HepG2 (cell line): ENCODE data around the gene TECTB. TPM values are rescaled to one million over a fixed set of nuclear protein-coding genes. Genes with fewer than 3 reads are reported as not detected.

ENCODE experiments used
- ATAC-seq: fragments of 200-7000 bp; cut with Tn5 transposase; 3 replicates; pipeline ENCODE4 v1.9.1; 2020; ENCODE audit warnings: mild to moderate bottlenecking, moderate library complexity
- BruUV-seq: library from RNA; stranded (reverse); fragments of 400-500 nt; replicated peaks from 2 replicates; lab custom pipeline; 2021; lab: Mats Ljungman, UMichigan
- CTCF ChIA-PET: fragments of 300-600 bp; formaldehyde crosslinking; extraction: SDS; loops from one replicate; lab custom pipeline; 2021; ENCODE audit warnings: low total read pairs, inconsistent platforms, low intra/inter-chr PET ratio; lab: Yijun Ruan, JAX
- POLR2A ChIA-PET: fragments of 350-600 bp; sonication (Branson Sonifier 250); formaldehyde crosslinking; loops from one replicate; lab custom pipeline; 2020; ENCODE audit warnings: antibody characterized with exemption, inconsistent platforms; lab: Yijun Ruan, JAX
- DNase-seq: peaks from one replicate; pipeline ENCODE4 v3.0.0-alpha.2; 2015; ENCODE audit warnings: low spot score
- FAIRE-seq: peaks from 3 replicates; lab custom pipeline; 2011; peaks lifted over from hg19 to GRCh38; lab: Jason Lieb, UNC
- H2AFZ ChIP-seq: one replicate; pipeline ENCODE4 v1.6.1; 2011; ENCODE audit warnings: low read length, inconsistent platforms
- H3K27ac ChIP-seq: fragments of 300-600 bp; 3 replicates; pipeline ENCODE4 v1.8.0; 2011; ENCODE audit warnings: mixed run types, mild to moderate bottlenecking, mixed read lengths, low read length, inconsistent platforms; ENCODE audit not compliant: insufficient read depth; ENCODE audit errors: extremely low read length
- H3K27me3 ChIP-seq, 2 experiments: fragments of 200-600 bp in 1 of 2; 2 replicates in 1 of 2; 3 replicates in 1 of 2; pipeline versions ENCODE4 v1.6.0 to v1.8.0; 2011; ENCODE audit warnings: low read length in 2 of 2, mild to moderate bottlenecking in 2 of 2, moderate library complexity in 2 of 2, inconsistent platforms in 1 of 2; ENCODE audit not compliant: insufficient read depth in 2 of 2, control insufficient read depth in 1 of 2
- H3K36me3 ChIP-seq, 2 experiments: fragments of 200-600 bp in 1 of 2; replicated peaks in 1 of 2; 2 replicates in 1 of 2; 3 replicates in 1 of 2; pipeline versions ENCODE4 v1.5.1 to v1.8.0; 2011; ENCODE audit warnings: low read length in 2 of 2, inconsistent platforms in 1 of 2; ENCODE audit not compliant: insufficient read depth in 2 of 2, control insufficient read depth in 1 of 2
- H3K4me1 ChIP-seq: 2 replicates; pipeline ENCODE4 v1.5.1; 2012; ENCODE audit warnings: low read length, inconsistent platforms; ENCODE audit not compliant: insufficient read depth
- H3K4me2 ChIP-seq: 2 replicates; pipeline ENCODE4 v1.6.0; 2011; ENCODE audit warnings: low read depth, low read length, inconsistent platforms
- H3K4me3 ChIP-seq, 3 experiments: fragments of 200-600 bp in 1 of 3; sonication (generic), shearing (Covaris generic) in 1 of 3; replicated peaks in 1 of 3; 2 replicates each; pipeline ENCODE4 v1.5.1; 2011 to 2016; ENCODE audit warnings: low read length in 3 of 3, inconsistent platforms in 2 of 3, low read depth in 2 of 3, mild to moderate bottlenecking in 2 of 3, control low read depth in 1 of 3, mixed read lengths in 1 of 3; ENCODE audit not compliant: insufficient read depth in 1 of 3
- H3K79me2 ChIP-seq: one replicate; pipeline ENCODE4 v1.6.1; 2011; ENCODE audit warnings: low read length, inconsistent platforms; ENCODE audit not compliant: insufficient read depth
- H3K9ac ChIP-seq: 2 replicates; pipeline ENCODE4 v1.6.0; 2011; ENCODE audit warnings: mild to moderate bottlenecking, low read depth, low read length, inconsistent platforms; ENCODE audit not compliant: insufficient read depth
- H3K9me3 ChIP-seq: 2 replicates; pipeline ENCODE4 v1.5.1; 2012; ENCODE audit warnings: mild to moderate bottlenecking, low read length
- H4K20me1 ChIP-seq: 2 replicates; pipeline ENCODE4 v1.6.0; 2011; ENCODE audit warnings: inconsistent platforms, mild to moderate bottlenecking, low read length, moderate library complexity; ENCODE audit not compliant: insufficient read depth
- AHR ChIP-seq: IDR thresholded peaks from 2 replicates; pipeline ENCODE4 v1.6.1; 2018; ENCODE audit warnings: missing genetic modification reagents, missing compliant biosample characterization
- ARID2 ChIP-seq: sonication (generic); formaldehyde crosslinking; IDR thresholded peaks from 2 replicates; pipeline ENCODE4 v1.8.1; 2022; ENCODE audit warnings: mild to moderate bottlenecking, missing genetic modification reagents, borderline replicate concordance
- CSRNP1 ChIP-seq: sonication (generic); formaldehyde crosslinking; IDR thresholded peaks from 2 replicates; pipeline ENCODE4 v1.8.1; 2023; ENCODE audit warnings: mild to moderate bottlenecking, missing genetic modification reagents
- DBP ChIP-seq: sonication (generic); formaldehyde crosslinking; IDR thresholded peaks from 2 replicates; pipeline ENCODE4 v1.4.0; 2020; ENCODE audit warnings: missing genetic modification reagents; ENCODE audit errors: not compliant biosample characterization
- FOSL1 ChIP-seq: sonication (generic); formaldehyde crosslinking; IDR thresholded peaks from 2 replicates; pipeline ENCODE4 v1.9.0; 2021; ENCODE audit warnings: missing genetic modification reagents, borderline replicate concordance
- PAWR ChIP-seq: sonication (generic); formaldehyde crosslinking; IDR thresholded peaks from 2 replicates; pipeline ENCODE4 v1.4.0; 2020; ENCODE audit warnings: missing genetic modification reagents, mild to moderate bottlenecking, borderline replicate concordance
- TRAFD1 ChIP-seq: sonication (generic); formaldehyde crosslinking; IDR thresholded peaks from 2 replicates; pipeline ENCODE4 v1.5.1; 2020; ENCODE audit warnings: missing genetic modification reagents, mild to moderate bottlenecking, borderline replicate concordance
- ZNF407 ChIP-seq: sonication (generic); formaldehyde crosslinking; IDR thresholded peaks from one replicate; pipeline ENCODE4 v1.5.1; 2020; ENCODE audit warnings: mild to moderate bottlenecking, missing genetic modification reagents; ENCODE audit errors: not compliant biosample characterization
- WGBS: methylation state at CpG from one replicate; pipeline ENCODE4 v1.1.6; 2017; ENCODE audit warnings: low lambda C conversion rate; 5-methylcytosine and 5-hydroxymethylcytosine counted together
- in situ Hi-C: cut with HindIII; loops from 2 replicates; pipeline ENCODE4 v1.10.0; 2017; ENCODE audit warnings: low pct_unique_long_range_greater_than_20kb; ENCODE audit not compliant: extremely low pct_ligation_motif_present
- intact Hi-C: fragments of 100-400 bp; cut with micrococcal nuclease; formaldehyde crosslinking; loops from one replicate; pipeline ENCODE4 v1.10.0; 2022; ENCODE audit not compliant: unreplicated experiment
- polyA plus RNA-seq, 8 experiments: library from polyadenylated mRNA; depleted of rRNA in 3 of 8; stranded (reverse) in 7 of 8; unstranded in 1 of 8; fragments of >200 nt; fragmentation: Illumina TruSeq in 4 of 8; extraction: Trizol in 4 of 8; gene quantifications; 2 replicates each; pipeline versions ENCODE4 v1.2.1 to v1.2.3, GENCODE V29; 2011 to 2016; ENCODE audit warnings: low read depth in 4 of 8, missing spikeins in 1 of 8, mixed read lengths in 1 of 8; ENCODE audit not compliant: insufficient read depth in 1 of 8
- total RNA-seq, 5 experiments: library from RNA; depleted of rRNA; stranded (reverse); fragments of >200 nt; fragmentation: Illumina TruSeq; extraction: Trizol; gene quantifications; 2 replicates each; pipeline ENCODE4 v1.2.3, GENCODE V29; 2016; ENCODE audit warnings: low read depth in 1 of 5
- TF ChIP-seq, protein P1 (sequence below): sonication (generic); formaldehyde crosslinking; IDR thresholded peaks from 2 replicates; pipeline ENCODE4 v1.4.0; 2020; ENCODE audit warnings: mild to moderate bottlenecking, missing genetic modification reagents, borderline replicate concordance

The TECTB gene
- total and polyA plus RNA-seq, 2 of the 13 experiments (the other 11 are each of a cell fraction or from before 2014, with no cell fraction given), result 0.78 to 1.8 TPM

DNA sequence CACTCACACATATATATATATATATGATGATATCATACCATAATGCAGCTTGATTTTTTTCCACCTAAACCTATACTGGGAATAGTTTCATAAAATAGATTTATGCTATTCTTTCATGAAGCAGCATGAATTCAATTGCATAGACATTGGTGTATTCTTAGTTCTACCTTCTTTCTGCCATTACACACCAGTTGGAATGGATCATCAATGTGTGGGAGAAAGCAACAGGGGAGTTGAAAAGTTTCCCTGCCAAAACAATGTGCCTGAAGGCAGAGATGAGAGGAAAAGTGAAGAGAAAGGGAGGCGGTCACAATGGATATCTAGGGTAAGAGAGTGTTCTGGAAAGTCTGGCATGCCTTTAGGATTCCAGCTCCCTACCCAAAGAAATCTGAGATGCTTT, 65.6 kb downstream of the TECTB start:
- H3K79me2 ChIP-seq, result no peaks in the 10 kb centered on the region
- DNase-seq (no peak), FAIRE-seq (no peak), ATAC-seq (no peak)
- H3K4me3 ChIP-seq, result no peak overlapping the region
- intact Hi-C loops, result no loop called here
- H3K4me2 ChIP-seq, result no peak overlapping the region
- no TSS peak for BruUV-seq
- H3K9ac ChIP-seq, result no peak overlapping the region
- H3K27ac ChIP-seq, result no peak overlapping the region
- ChIA-PET CTCF (no interaction called here), POLR2A (no interaction called here)
- no peak overlapping the region for H2AFZ ChIP-seq
- 77% methylated on average over 1 of the region's 1 CpG for WGBS
- in situ Hi-C loops, result loop anchor here (25.0 kb wide), 1 partner anchor 89 kb away; the partner anchor contains the start of genes VTI1A and ZDHHC6
- no peaks in the 10 kb centered on the region for H3K9me3 ChIP-seq
- no peaks in the 10 kb centered on the region for H3K27me3 ChIP-seq
- peaks cover 45% of the 10 kb centered on the region for H3K4me1 ChIP-seq
- H4K20me1 ChIP-seq, result no peaks in the 10 kb centered on the region
- no peaks in the 10 kb centered on the region for H3K36me3 ChIP-seq
- TF ChIP-seq, protein P1, sequence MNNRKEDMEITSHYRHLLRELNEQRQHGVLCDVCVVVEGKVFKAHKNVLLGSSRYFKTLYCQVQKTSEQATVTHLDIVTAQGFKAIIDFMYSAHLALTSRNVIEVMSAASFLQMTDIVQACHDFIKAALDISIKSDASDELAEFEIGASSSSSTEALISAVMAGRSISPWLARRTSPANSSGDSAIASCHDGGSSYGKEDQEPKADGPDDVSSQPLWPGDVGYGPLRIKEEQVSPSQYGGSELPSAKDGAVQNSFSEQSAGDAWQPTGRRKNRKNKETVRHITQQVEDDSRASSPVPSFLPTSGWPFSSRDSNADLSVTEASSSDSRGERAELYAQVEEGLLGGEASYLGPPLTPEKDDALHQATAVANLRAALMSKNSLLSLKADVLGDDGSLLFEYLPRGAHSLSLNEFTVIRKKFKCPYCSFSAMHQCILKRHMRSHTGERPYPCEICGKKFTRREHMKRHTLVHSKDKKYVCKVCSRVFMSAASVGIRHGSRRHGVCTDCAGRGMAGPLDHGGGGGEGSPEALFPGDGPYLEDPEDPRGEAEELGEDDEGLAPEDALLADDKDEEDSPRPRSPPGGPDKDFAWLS (CRISPR knock-in tag), result no peak
- TF ChIP-seq PAWR (CRISPR knock-in tag) (no peak), CSRNP1 (no peak), TRAFD1 (no peak), FOSL1 (CRISPR knock-in tag) (no peak), ZNF407 (CRISPR knock-in tag) (no peak), AHR (no peak), ARID2 (CRISPR knock-in tag) (no peak), DBP (CRISPR knock-in tag) (no peak)
